ENCODE data around the gene GRID2. TPM values are rescaled to one million over a fixed set of nuclear protein-coding genes. Genes with fewer than 3 reads are reported as not detected.
A peak's percentile ranks its signal among the peaks of the same experiment; 100 is the strongest.
"Not testable (repeated sequence)": the region's sequence is repeated elsewhere in the genome, so short reads cannot be mapped to it uniquely, and the experiment has no call there.

The GRID2 gene
- total RNA-seq (2014; rRNA removed; shearing (Covaris generic); ENCODE audit: low replicate concordance), result not detected in 2 replicates

DNA sequence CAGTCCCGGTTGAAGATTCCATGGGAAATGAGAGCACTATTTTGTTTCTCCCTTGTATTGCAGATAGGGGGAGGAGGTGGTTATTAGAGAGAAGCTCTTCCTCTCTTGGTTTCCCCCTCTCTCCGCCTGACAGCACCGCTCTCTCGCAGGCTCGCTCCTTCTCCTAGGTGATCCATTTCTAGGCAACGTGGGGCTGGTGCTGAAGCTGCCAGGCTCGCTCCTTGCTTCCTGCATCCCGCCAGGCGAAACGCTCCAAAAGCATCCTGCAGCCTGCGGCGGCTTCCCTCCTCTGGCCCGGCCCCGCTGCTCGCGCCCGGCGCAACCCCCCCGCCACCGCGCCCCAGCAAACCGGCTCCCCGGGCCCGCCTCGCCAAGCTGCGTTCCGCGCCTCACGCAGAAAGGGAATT, at the start of gene GRID2:
Gene GRID2 (plus strand): TSS at position 346 of the 407 bp plus-strand sequence.
- in situ Hi-C loops (cut with HindIII; ENCODE audit: low pct_unique_long_range_greater_than_20kb, low sequenced_read_pairs), result no loop called here
- peak; percentile 32 for DNase-seq (ENCODE audit: low read depth)

- in situ Hi-C loops (cut with HindIII; ENCODE audit: low pct_unique_long_range_greater_than_20kb, low sequenced_read_pairs), result no loop called here
- no peak for DNase-seq (ENCODE audit: low read depth)
Measured at GRCh38 chr4:92253986-92254671, 49.6 kb upstream of the GRID2 start.

DNA sequence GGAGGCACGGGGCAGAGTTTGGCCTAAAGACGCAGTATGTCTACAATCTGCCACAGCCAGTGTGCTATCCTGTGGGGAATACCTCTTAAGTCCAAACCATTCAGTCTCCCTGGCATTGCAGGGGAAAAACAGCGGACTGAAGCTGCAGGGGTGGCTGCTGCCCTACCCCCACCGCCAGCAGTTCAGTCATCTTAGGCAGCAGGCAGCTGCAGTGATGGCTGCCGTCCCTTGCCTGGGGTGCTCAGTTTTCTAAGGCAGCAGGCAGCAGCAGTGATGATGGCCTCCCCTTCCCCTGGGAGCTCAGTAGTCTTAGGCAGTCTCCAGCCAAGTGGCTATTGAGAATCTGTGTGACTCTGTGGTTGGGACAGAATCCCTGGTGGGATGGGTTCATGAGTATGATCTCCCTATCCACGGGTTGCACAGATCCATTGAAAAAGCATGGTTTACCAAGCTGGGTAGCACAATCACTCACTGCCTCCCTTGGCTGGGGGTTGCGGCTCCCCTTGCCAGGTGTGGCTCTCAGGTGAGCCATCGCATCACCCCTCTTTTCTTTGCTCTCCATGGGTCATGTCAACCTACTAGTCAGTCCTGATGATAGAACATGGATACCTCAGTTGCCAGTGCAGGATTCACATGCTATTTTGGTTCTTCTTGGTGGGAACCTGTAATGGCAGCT, 48.9 kb upstream of the GRID2 start:
- in situ Hi-C loops (cut with HindIII; ENCODE audit: low pct_unique_long_range_greater_than_20kb, low sequenced_read_pairs), result no loop called here
- no peak for DNase-seq (ENCODE audit: low read depth)

- in situ Hi-C loops (cut with HindIII; ENCODE audit: low pct_unique_long_range_greater_than_20kb, low sequenced_read_pairs), result no loop called here
- no peak for DNase-seq (ENCODE audit: low read depth)
Measured at GRCh38 chr4:92255920-92256244, 47.9 kb upstream of the GRID2 start.

- in situ Hi-C loops (cut with HindIII; ENCODE audit: low pct_unique_long_range_greater_than_20kb, low sequenced_read_pairs), result no loop called here
- no peak for DNase-seq (ENCODE audit: low read depth)
Measured at GRCh38 chr4:92257931-92258857, 45.6 kb upstream of the GRID2 start.

DNA sequence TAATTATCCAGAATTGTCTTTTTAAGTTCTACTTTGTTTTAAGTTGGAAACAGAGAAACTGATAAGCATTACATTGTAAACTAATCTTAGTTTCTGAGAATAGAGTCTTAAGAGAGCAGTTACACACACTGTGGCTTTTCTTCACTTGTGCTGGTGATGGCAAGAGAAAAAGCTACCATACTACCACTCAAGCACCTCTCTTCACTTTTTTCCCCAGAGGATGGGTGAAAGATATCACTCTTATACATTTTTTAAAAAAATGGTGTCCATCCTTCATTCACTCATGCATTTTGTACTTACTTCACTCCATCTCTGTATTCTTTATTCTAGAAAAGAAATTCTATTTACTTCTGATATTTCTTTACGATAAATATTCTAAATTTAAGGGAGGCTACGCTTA, 42.5 kb upstream of the GRID2 start:
- DNase-seq (ENCODE audit: low read depth), result no peak
- in situ Hi-C loops (cut with HindIII; ENCODE audit: low pct_unique_long_range_greater_than_20kb, low sequenced_read_pairs), result no loop called here

GRCh38 chr4:92262371-92262770, 41.4 kb upstream of the GRID2 start:
- no peak for DNase-seq (ENCODE audit: low read depth)
- in situ Hi-C loops (cut with HindIII; ENCODE audit: low pct_unique_long_range_greater_than_20kb, low sequenced_read_pairs), result no loop called here

DNA sequence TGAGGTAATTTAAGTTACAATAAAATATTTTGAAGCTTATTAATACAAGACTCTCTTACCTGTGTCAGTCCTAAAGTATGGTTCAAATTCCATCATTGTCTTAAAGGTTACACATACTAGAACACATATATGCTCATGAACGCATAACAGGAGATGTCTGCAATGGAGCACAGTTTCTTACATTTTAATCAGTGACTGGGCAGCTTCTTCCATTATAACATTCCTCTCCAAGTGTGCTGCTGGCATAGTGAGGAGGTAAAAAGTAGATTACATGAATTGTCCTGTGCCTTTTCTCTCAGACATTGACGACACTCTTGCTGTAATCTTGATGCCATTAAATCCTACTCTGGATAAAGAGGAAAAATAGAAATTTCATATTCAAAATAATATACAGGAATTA, 40.8 kb upstream of the GRID2 start:
- DNase-seq (ENCODE audit: low read depth), result no peak
- in situ Hi-C loops (cut with HindIII; ENCODE audit: low pct_unique_long_range_greater_than_20kb, low sequenced_read_pairs), result no loop called here

DNA sequence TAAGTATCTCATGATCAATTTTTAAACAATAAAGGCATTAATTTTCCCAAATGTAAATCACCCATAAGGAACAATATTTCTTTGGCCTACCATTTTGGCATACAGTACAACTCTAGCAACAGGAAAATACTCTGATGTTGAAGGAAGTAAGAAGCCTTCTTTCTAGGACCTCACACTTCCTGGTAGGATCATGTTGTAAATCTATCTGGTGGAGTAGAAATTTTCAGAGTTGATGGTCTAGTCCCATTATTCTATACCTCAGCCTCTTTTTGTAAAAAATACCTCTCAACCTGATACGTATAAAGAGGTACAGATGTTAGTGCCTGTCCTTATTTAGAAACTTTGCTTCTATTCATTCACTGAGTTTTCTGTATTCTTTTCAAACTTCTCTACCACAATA, 40.2 kb upstream of the GRID2 start:
- DNase-seq (ENCODE audit: low read depth), result no peak
- in situ Hi-C loops (cut with HindIII; ENCODE audit: low pct_unique_long_range_greater_than_20kb, low sequenced_read_pairs), result no loop called here

DNA sequence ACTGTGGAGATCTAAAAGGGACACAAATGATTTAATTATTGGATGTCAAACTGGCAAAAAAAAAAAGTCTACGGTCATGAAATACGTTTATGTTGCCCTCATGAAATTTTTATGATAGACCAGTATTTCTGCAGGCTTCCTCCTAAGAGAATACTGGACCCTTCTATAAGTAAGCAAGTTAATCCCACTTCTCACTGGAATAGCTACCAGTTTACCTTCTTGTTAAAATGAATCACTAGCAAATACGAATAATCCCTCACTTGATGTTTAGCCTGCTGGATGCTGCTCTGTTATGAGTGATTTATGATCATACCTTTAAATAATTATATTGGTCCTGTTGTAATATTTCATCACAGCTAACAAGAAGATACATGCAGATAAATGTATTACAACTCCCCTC, 39.6 kb upstream of the GRID2 start:
- in situ Hi-C loops (cut with HindIII; ENCODE audit: low pct_unique_long_range_greater_than_20kb, low sequenced_read_pairs), result no loop called here
- DNase-seq (ENCODE audit: low read depth), result no peak

DNA sequence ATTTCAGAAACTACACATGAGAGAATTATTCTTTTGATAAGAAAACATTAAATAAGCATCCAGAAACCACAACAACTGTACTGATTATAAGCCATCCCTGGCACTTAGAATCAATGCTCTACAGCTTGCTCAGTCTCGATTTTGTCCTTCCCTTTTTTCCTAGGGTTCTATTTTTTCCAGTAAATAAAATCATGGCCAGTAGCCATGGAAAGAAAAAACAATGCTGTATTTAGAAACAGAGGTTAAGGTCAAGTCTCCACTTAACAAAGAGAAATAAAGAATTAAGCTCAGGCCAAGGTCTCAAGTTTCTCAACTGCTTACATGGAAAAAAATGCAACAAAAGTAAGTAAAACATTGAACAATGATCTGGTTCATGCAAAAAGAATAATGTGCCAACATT, 38.7 kb upstream of the GRID2 start:
- in situ Hi-C loops (cut with HindIII; ENCODE audit: low pct_unique_long_range_greater_than_20kb, low sequenced_read_pairs), result no loop called here
- no peak for DNase-seq (ENCODE audit: low read depth)

GRCh38 chr4:92265798-92266197, 38.0 kb upstream of the GRID2 start:
- no peak for DNase-seq (ENCODE audit: low read depth)
- in situ Hi-C loops (cut with HindIII; ENCODE audit: low pct_unique_long_range_greater_than_20kb, low sequenced_read_pairs), result no loop called here

DNA sequence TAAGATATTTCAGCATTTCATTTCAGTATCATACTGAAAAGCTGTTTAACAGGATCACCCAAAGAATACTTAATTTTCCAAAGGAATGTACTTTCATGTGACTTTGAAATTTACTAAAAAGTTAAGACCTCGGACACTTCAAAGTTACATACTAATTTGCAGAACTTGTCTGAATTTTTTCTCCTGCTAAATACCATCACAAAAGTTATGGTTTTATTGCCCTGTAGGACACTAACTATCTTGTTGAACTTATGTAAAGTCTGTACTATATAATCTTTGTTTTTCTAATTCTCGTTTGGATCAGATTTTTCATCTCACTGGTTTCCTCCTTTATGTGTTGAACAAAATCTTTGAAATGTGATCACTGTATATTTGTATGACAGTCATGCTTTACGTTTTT, 37.2 kb upstream of the GRID2 start:
- no peak for DNase-seq (ENCODE audit: low read depth)
- in situ Hi-C loops (cut with HindIII; ENCODE audit: low pct_unique_long_range_greater_than_20kb, low sequenced_read_pairs), result no loop called here

- no peak for DNase-seq (ENCODE audit: low read depth)
- in situ Hi-C loops (cut with HindIII; ENCODE audit: low pct_unique_long_range_greater_than_20kb, low sequenced_read_pairs), result no loop called here
Measured at GRCh38 chr4:92268642-92269041, 35.1 kb upstream of the GRID2 start.

DNA sequence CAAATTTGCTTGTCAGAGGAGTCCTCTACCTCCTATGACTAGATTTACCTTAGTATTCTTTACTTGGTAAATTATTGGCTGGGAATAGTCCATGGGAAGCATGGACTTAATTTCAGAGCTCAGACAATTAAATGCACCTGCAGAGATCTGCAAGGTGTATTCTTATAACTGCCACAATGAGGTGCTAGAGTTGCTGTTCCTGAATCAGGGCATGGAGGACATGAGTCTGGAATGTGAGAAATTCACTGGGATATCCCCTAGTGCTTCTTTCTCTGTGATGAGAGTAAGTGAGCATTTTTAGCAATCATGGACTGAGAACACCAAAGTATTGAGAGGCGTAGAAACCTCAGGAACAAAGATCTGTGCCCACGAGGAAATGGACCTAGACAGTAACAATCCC, 32.9 kb upstream of the GRID2 start:
- no peak for DNase-seq (ENCODE audit: low read depth)
- in situ Hi-C loops (cut with HindIII; ENCODE audit: low pct_unique_long_range_greater_than_20kb, low sequenced_read_pairs), result no loop called here

DNA sequence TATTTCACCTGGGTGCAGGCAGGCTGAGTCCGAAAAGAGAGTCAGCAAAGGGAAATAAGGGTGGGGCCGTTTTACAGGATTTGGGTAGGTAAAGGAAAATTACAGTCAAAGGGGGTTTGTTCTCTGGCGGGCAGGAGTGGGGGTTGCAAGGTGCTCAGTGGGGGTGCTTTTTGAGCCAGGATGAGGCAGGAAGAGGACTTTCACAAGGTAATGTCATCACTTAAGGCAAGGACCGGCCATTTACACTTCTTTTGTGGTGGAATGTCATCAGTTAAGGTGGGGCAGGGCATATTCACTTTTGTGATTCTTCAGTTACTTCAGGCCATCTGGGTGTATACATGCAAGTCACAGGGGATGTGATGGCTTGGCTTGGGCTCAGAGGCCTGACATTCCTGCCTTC, 32.2 kb upstream of the GRID2 start:
- in situ Hi-C loops (cut with HindIII; ENCODE audit: low pct_unique_long_range_greater_than_20kb, low sequenced_read_pairs); DNase-seq (ENCODE audit: low read depth): not testable (repeated sequence)

GRCh38 chr4:92277057-92277881, 26.5 kb upstream of the GRID2 start:
- DNase-seq (ENCODE audit: low read depth); in situ Hi-C loops (cut with HindIII; ENCODE audit: low pct_unique_long_range_greater_than_20kb, low sequenced_read_pairs): not testable (repeated sequence)

- in situ Hi-C loops (cut with HindIII; ENCODE audit: low pct_unique_long_range_greater_than_20kb, low sequenced_read_pairs), result no loop called here
- DNase-seq (ENCODE audit: low read depth), result no peak
Measured at GRCh38 chr4:92279296-92279695, 24.5 kb upstream of the GRID2 start.

All from Caki2 (cell line).